RPMI7951 (cell line): ENCODE data around the gene CYLD. TPM values are rescaled to one million over a fixed set of nuclear protein-coding genes. Genes with fewer than 3 reads are reported as not detected.
A peak's percentile ranks its signal among the peaks of the same experiment; 100 is the strongest.

Experiments used
- DNase-seq: peaks from one replicate; pipeline ENCODE4 v3.0.0-alpha.2; 2012; ENCODE audit warnings: low read depth
- total RNA-seq: library from RNA; depleted of rRNA; stranded (reverse); fragments of >200 nt; shearing (Covaris generic); gene quantifications from 2 replicates; pipeline ENCODE4 v1.2.3, GENCODE V29; 2014

Gene CYLD
- total RNA-seq, 1 experiment from 2014 or later: 39.5 TPM

DNA sequence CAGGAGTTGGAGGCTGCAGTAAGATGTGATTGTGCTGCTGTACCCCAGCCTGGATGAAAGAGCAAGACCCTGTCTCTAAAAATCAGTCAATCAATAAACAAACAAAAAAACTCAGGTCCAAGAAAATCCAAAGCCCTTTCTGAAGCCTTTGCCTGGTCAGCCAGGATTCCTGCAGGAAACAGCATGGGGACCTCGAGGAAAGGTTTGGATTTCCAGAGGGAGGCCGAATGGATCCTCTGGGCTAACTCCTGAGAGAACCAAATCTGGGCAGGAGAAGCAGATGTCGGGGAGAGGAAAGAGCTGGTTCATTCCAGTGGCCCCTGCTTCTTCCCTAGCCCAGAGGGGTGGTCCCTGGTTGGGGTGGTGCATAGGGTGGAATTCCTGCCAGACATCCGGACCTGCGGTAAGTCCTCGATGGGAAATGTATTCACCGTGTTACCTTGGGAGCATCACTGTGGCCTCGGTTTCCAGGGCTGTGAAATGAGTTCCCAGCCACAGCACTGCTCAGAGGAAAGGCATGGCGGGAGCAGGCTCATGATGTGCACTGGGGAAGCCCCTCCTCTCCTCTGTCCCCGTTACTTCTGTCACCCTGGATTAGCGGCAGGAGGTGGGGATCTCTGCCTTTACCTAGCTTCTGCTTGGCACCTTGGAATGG, 75.1 kb downstream of the CYLD start:
- DNase-seq: no peak

DNA sequence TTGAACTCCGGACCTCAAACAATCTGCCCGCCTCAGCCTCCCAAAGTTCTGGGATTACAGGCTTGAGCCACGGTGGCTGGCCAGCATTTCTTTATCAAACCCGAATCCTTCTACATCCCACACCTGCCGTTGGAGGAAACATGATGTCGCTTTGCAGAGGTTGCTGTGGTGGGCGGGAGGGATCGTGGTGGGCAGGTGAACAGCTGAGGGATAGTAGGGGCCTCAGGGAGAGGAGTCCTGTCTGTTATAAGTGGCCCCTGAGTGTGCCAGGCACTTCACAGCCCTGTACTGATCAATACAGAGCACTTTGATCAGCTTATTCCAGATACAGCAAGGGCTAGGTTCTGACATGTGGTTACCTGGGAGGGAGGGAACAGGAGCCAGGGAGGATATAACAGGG, 76.5 kb downstream of the CYLD start:
- DNase-seq: no peak

DNA sequence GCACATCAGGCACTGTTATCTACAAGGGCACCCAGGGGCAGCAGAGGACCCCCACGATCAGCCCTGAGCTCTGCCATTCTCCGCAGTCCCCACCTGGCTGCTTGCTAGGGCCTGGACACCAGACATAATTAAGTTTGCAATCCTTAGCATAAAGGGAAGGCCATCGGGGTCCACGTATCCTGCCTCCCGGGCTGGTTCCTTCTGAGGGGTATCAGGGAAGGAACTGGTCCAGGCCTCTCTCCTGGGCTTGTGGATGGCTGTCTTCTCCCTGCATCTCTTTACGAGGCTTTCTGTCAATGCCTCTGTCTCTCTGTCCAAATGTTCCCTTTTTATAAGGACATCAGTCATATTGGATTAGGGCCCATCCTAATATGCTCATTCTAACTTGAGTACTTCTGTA, 77.8 kb downstream of the CYLD start:
- DNase-seq: no peak

DNA sequence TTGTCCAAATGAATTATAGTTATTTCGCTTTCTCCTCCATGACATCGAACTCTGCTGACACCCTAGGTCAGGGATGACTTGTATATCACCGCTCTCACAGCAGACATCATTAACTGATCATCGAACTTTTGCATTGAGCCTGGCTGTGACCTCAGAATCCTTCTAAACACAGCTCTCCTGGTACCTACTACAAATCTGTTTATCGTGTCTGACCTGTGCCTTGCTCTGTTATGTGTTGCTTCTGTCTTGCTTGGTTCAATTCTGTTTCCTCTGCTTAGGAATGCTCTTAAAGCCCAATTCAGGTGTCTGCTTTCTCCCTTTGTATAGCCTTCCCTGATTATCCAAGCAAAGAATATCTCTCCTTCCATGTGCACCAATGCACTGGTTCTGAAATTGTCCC, 78.3 kb downstream of the CYLD start:
- no peak for DNase-seq

DNA sequence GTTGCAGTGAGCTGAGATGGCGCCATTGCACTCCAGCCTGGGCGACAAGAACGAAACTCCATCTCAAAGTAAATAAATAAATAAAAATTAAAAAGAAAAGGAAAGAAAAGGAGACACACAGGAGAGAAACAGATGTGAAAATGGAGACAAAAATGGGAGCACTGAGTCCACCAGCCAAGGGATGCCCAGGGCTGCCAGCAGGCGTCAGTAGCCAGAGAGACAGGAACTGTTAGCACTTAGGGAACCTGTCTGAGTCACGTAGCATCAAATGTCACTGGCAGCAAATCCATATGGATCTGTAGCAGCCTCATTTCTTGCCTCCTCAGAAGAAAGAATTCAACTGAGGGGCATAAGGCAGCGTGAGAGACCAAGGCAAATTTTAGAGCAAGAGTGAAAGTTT, 79.7 kb downstream of the CYLD start:
- DNase-seq: peak; percentile 69

DNA sequence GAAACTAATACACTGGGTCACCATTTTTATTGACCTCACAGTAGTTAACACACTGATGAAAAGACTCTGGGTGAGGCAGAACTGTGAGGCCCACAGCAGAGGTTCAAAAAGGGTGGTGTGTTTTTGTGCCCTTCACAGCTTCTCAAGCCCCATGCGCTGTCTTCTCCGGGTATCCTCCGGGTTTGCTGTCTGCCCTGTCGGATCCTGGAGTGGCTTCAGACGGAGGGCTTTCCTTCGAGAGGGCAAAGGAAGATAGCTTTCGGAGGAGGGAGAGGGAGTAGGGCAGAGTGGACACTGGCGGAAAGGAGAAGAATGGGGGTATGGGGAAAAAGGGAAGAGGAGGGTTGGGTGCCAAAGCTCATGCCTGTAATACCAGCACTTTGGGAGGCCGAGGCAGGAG, 80.8 kb downstream of the CYLD start:
- DNase-seq: no peak

DNA sequence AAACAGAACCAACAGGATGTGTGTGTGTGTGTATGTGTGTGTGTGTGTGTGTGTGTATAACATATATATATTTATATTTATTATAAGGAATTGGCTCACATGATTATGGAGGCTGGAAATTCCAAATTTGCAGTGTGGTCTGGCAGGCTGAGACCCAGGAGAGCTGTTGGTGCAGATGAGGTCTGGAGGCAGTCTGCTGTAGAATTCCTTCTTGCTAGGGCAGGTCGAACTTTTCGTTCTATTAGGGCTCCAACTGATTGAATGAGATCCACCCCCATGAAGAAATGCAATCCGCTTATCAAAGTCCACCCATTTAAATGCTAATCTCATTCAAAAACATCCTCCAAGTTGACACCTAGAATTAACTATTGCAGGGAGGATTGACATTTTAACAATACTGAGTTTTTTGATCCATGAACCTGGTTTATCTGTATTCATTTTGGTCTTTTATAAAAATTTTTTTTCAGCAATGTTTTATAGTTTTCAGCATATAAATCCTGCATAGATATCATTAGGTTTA, 85.0 kb downstream of the CYLD start:
- DNase-seq: no peak

DNA sequence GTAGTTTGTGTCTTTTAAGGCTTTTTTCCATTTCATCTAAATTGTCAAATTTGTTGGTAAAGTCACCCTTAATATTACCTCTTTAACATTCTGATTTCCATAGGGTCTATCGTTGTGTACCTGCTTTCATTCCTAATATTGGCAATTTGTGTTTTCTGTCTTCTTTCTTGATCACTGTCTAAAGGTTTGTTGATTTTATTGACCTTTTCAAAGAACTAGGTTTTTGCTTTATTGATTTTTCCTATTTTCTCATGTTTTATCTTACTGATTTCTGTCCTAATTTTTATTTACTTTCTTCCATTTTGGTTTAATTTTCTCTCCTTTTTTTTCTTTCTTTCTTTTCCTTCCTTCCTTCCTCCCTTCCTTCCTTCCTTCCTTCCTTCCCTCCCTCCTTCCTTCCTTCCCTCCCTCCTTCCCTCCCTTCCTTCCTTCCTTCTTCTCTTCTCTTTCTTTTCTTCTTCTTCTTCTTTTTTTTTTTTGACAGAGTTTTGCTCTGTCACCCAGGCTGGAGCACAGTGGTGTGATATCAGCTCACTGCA, 86.3 kb downstream of the CYLD start:
- DNase-seq: no peak

DNA sequence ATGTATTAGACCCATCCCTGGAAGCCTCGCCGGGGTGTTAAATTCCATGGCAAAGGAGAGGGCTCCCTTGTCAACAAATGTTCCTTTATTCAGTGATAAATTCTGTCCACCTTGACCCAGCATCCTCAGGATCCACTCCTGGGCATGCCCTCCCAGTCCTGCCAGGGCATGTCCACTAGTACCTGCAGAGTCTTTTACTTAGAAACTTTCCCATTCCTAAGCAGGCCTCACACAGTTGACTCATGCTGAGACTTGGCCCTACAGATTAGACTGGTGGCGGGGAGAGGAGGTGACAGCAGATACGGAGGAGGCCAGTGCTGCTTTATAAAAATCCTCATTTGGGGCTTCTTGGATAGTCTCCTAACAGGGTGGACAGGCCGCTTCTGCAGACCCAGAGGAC, 88.8 kb downstream of the CYLD start:
- no peak for DNase-seq

DNA sequence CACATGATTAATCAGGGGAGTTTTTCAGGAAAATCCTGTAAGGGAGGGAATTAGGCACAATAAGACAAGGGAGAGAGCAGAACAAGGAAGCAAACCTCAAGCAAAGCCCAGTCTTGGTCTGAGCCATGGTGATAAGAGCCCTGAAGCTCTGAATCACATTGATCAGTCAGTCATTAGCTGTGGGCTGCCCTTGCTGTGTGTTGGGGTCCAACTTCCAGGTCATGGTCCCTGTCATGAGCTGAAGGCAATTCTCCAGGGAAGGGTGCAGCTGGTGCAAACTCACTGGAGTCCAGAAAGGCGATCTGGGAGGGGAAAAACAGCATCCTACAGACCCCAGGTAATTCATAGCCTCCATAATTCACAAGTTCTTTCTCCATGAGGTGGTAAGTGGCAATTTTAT, 89.9 kb downstream of the CYLD start:
- no peak for DNase-seq

DNA sequence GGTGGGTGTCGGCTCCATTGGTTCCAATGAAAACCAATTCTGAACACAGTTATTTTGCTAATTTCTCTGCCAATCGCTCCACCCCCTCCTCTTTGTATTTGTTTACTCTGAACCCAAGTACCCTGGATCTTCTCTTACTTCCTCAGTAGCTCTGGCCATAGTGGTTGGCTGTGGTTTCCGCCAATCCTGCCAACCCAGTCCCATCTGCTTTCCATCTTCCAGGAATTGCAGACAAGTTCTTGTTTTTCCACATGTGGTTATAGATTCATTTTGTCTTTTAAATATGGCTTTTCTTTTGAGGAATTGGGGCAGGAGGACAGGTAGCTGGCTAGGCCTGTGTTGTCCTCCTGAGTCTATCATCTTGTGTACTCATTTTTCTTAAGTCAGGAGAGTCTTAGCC, 92.0 kb downstream of the CYLD start:
- DNase-seq: no peak

DNA sequence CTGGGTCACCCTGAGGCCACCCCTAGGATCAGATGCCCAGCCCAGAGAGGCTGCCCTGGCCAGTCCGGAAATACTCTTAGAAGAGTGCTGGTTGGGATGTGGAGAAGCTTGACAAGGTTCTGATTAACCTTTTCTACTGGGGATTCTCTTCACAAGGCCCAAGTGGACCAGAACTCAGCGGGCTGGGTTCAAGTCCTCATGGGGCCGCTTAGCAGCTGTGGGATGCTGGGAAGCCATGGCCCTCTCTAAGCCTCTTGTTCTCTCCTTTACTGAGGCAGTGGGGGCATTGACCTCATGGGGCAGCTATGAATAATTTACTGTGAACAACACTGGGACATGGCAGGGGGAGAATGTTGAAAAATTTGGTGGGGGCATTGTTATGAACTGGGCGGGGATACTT, 92.8 kb downstream of the CYLD start:
- no peak for DNase-seq

DNA sequence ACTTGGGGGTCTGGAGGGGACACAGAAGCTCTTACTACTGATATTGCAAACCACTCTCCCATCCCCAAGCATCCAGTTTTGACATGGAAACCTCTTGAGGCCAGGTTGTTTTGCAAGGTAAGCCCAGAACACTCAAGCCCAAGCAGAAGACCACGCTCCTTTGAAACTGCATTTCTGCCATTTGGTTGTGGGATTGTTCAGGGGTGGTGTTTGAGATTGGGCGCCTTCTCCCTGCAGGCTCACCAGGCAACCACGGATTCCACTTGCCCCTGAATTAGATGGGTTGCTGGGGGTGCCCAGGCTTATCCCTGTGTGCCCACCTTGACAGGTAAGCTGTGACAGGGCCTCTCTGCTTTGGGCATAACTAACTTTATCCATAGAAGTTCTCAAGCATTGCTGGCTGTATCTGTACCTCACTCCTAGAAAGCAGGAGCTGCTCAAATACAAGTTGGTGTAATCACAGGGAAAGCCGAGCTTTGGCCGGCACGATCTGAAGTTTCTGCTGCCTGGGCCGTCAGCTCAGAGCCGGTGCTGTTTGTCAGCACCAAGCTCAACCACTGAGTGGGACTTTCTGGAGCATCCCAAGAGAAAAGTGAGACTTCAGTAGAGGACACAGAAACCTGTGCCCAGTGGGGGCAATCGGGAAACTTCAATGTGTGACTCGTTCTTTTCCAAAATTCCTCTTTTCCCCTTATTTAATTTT, 93.6 kb downstream of the CYLD start:
- DNase-seq: no peak

DNA sequence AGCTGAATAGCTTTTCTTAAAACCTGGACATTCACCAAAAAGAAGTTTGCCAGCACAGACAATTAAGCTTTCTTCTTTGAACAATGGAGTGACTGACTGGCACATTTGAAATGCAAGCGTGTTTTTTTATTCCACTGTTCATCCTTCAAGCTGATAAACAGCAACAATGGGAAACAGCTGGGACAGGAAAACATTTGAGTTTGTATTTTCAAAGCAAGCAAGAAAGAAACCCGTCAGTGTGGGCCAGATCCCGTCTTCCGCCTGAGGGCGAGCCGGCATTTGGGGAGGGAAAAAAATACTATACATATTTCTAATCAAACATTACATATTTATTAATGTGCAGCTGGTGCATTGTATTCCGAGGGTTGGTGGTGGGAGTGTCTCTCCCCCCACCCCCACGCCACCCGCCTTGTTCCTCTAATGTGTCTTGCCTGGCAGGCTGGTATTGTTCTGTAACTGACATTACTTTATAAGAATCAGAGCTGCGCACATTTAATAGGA, 94.3 kb downstream of the CYLD start:
- DNase-seq: no peak

DNA sequence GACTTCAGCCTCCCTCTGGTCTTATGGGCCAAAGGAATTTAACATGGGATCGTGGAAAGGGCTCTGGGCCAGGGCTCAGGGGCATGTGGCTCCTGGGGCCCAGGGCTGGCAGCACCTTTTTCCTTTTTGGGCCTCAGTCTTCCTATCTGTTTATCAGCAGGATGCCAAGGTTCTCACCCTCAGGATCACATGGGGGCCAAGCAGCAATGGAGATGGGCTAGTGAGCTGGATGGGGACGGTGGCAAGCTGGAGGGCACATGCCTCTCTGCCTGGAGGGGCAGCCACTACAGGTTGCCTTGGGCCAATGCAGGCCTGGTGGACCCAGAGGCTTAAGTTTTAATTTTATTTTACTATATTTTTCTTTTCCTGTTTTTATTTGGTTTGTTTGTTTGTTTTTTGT, 95.4 kb downstream of the CYLD start:
- DNase-seq: no peak

DNA sequence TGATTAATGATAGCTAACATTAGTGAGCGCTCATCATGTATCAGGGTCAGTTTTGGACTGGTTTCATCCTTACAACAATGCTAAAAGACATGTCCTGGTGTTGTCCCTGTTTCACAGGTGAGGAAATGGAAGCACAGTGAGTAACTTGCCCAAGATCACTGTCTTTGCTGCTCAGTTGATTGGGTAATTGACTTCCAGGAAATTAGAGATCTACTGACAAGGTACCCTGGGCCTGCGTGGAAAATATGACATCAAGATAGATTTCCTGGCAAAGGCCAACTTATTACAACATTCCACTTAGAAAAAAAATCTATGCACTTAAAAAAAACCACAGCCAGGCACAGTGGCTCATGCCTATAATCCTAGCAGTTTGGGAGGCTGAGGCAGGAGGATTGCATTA, 96.3 kb downstream of the CYLD start:
- DNase-seq: no peak

DNA sequence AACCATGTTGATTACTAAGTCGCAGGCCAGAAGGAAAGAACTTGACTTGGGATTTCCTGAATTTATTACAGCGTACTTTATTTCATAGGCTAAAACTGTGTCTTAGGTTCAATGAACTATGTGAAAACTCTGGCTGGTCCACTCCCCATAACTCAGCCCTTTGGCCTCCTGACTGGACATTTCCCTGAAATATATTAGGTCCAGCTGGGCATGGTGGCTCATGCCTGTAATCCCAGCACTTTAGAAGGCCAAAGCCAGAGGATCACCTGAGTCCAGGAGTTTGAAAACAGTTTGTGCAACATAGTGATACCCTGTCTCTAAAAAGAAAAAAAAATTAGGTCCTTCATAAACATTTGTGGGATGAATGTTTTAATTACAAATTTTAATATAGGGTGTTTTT, 97.0 kb downstream of the CYLD start:
- DNase-seq: no peak

DNA sequence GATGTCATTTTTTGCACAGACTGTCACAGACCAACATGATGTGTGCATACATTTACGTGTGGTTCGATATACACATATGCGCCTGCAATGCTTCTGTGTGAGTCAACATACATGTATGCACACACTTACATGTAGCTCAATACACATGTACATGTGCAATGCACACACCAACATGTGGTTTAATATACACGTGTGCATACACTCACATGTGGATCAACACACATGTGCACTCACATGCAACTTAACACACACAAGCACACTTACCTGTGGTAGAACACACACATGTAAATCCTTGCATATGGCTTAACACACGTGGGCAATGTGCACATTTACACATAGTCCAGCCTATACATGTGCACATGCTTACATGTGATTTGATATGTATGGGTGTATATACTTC, 97.5 kb downstream of the CYLD start:
- DNase-seq: no peak

DNA sequence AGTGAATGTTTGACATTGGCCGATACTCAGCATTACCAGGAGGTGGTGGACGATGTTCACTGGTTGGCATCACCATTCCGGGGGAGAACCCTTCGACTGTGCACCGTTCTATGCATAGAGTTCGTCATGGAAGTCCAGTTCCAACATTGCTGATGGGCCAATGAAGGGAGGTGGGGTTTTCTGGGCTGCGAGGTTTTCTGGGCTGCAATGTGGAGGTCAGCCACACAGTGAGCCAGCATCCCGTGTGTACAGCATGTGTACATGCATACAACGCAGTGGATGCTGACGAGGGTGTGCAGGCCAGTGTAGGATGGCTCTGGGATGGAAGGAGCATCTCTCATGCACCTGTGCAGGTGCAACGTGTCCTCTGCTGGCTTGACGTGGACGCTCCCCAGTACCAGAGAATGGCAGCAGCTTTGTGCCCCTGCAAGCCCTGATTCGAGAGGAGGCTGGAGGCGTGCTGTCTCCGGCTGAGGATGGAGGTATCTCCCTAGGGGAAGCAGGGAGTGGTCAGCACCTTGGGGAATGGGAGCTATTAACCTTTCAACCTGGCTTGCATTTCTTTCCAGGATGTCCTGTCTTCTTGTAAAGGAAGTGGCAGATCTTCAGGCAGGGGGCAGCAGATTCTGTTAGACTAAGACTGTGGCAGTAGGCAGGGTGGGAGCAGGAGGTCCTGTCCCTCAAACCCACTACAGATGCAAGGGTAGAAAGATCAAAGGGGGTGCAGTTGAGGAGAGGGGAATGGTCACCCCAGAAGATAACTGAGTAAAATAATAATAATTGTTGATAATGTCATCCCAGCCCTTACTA, 98.2 kb downstream of the CYLD start:
- no peak for DNase-seq

DNA sequence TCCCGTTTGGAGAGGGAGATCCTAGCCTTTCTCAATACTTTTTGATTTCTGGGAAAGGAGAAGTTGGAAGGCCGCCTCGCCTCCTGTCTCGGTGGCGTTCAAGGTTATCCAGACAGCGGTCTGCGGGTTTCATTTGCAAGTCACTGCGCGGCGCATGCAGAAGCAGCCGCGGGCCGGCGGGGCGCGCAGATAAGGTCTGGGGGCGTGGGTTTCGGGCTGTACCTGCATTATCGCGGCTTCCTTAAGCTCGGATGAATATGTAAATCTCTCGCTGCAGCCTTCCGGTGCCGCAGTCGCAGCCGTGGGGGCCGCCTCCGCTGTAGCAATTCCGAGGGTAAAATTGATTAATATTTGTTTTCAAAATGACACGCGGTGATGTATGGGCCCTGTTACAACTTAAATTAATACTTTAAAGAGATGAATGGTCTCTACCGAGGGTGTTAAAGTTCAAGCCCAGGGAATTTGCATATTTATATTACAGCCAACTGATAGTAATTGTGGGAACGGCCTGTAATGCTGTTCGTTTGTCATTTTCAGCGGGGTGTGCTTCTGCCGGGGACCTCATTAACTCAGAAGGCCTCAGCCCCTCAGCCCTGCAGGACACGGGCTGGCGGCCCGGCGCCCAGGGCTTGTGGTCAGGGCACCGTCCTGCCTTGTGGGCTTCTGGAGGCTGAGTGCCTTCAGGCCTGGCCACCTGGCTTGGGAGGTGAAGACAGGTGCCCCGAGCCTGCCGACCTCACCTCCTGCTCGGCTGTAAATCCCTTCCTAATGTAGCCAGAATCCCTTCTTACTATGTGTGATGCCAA, 99.4 kb downstream of the CYLD start:
- no peak for DNase-seq

DNA sequence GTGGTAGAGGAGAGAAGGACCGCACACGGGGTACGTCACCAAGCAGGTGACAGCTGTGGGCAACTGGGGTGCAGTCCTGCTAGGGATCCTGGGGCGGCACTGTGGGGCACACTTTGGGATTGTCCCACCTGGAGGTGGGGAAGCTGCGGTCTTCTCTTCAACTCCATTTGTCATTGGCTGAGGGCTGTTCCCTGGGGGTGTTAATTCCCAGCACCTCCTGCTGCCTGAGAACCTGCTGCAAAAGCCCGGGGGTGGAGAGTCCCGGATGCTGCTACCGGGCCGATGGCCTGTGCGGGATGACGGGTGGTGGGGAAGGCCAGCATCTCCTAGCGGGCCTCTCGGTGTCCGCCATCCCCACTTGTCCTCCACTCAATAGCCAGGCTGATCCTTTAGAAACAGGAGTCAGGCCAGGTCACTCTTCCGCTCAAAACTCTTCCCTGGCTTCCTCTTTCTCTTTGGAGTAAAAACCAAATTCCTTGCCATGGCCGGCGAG, 100.2 kb downstream of the CYLD start:
- no peak for DNase-seq
